Activated CD4-positive, CD25-positive, alpha-beta regulatory T cell treated with anti-CD3 and anti-CD28 coated beads, Interleukin-2, amount 50 U/mL, for 24 hours (primary cell): ENCODE measurements around the gene SETD4.
"Not testable (repeated sequence)": the region's sequence is repeated elsewhere in the genome, so short reads cannot be mapped to it uniquely, and the experiment has no call there.

ENCODE experiments used
- ATAC-seq, 2 donors: fragments of 150-1000 bp; cut with Tn5 transposase; one replicate each; pipeline ENCODE4 v1.10.0; 2021; ENCODE audit warnings: mild to moderate bottlenecking in 1 of 2, moderate library complexity in 1 of 2

Gene SETD4

GRCh38 chr21:36077758-36078157, 17.4 kb upstream of the SETD4 start:
- ATAC-seq: no peak

- ATAC-seq: no peak
Measured at GRCh38 chr21:36076878-36077655, 16.7 kb upstream of the SETD4 start.

- ATAC-seq: no peak
Measured at GRCh38 chr21:36075953-36076352, 15.6 kb upstream of the SETD4 start.

- ATAC-seq: no peak
Measured at GRCh38 chr21:36075171-36075570, 14.8 kb upstream of the SETD4 start.

- ATAC-seq: not testable (repeated sequence)
Measured at GRCh38 chr21:36073911-36074310, 13.6 kb upstream of the SETD4 start.

GRCh38 chr21:36073181-36073580, 12.9 kb upstream of the SETD4 start:
- ATAC-seq: no peak

- ATAC-seq: no peak
Measured at GRCh38 chr21:36072453-36073162, 12.3 kb upstream of the SETD4 start.

GRCh38 chr21:36070999-36071398, 10.7 kb upstream of the SETD4 start:
- ATAC-seq: no peak

GRCh38 chr21:36069713-36070583, 9.6 kb upstream of the SETD4 start, which contains the start of gene CBR1:
Gene CBR1 (plus strand): TSS chr21:36070024. CDS start chr21:36070116, 92 bp downstream.
- ATAC-seq: peak; percentile 99

- no peak for ATAC-seq
Measured at GRCh38 chr21:36068748-36069398, 8.5 kb upstream of the SETD4 start.

- ATAC-seq: no peak
Measured at GRCh38 chr21:36065497-36066036, 5.2 kb upstream of the SETD4 start.

- no peak for ATAC-seq
Measured at GRCh38 chr21:36064085-36064460, 3.7 kb upstream of the SETD4 start.

GRCh38 chr21:36063375-36064084, 3.2 kb upstream of the SETD4 start:
- no peak for ATAC-seq

GRCh38 chr21:36061445-36061844, 1.1 kb upstream of the SETD4 start:
- ATAC-seq: no peak

GRCh38 chr21:36059823-36060158, 535 bp downstream of the SETD4 start:
- peak; percentile 12 to 14 for ATAC-seq

- no peak for ATAC-seq
Measured at GRCh38 chr21:36055551-36055950, 4.8 kb downstream of the SETD4 start.

- no peak for ATAC-seq
Measured at GRCh38 chr21:36053715-36054062, 6.6 kb downstream of the SETD4 start.

GRCh38 chr21:36052860-36053714, 7.2 kb downstream of the SETD4 start:
- peak; percentile 17 to 55 for ATAC-seq

- ATAC-seq: no peak
Measured at GRCh38 chr21:36048357-36048756, 12.0 kb downstream of the SETD4 start.

GRCh38 chr21:36047139-36047538, 13.2 kb downstream of the SETD4 start:
- ATAC-seq: no peak

GRCh38 chr21:36045993-36046392, 14.3 kb downstream of the SETD4 start:
- ATAC-seq: no peak
